Middle frontal gyrus (tissue), 1 donor: Measurements from ENCODE around the gene PSMC2.

ENCODE experiments used
- DNase-seq: peaks from one replicate; pipeline ENCODE4 v3.0.0-alpha.2; 2015; ENCODE audit warnings: low spot score; ENCODE audit errors: extremely low spot score

Gene PSMC2

GRCh38 chr7:103347507-103348267 is at the start of gene PSMC2:
PSMC2 (plus strand) TSS chr7:103347643; CDS start chr7:103347712, 69 bp downstream.
- peak; percentile 78 for DNase-seq

- DNase-seq: no peak
Observed at GRCh38 chr7:103297837-103298179, 49.6 kb upstream of the PSMC2 start.

GRCh38 chr7:103299660-103300059 is 47.8 kb upstream of the PSMC2 start:
- no peak for DNase-seq

- DNase-seq: no peak
Observed at GRCh38 chr7:103301441-103301840, 46.0 kb upstream of the PSMC2 start.

GRCh38 chr7:103307503-103308231 is 39.8 kb upstream of the PSMC2 start:
- DNase-seq: no peak

- no peak for DNase-seq
Observed at GRCh38 chr7:103314852-103315251, 32.6 kb upstream of the PSMC2 start.

- DNase-seq: no peak
Observed at GRCh38 chr7:103316380-103316941, 31.0 kb upstream of the PSMC2 start.

GRCh38 chr7:103317009-103317408 is 30.4 kb upstream of the PSMC2 start:
- DNase-seq: no peak

- no peak for DNase-seq
Observed at GRCh38 chr7:103325744-103326143, 21.7 kb upstream of the PSMC2 start.

- no peak for DNase-seq
Observed at GRCh38 chr7:103336761-103337160, 10.7 kb upstream of the PSMC2 start.

- no peak for DNase-seq
Observed at GRCh38 chr7:103338864-103339263, 8.6 kb upstream of the PSMC2 start.

- DNase-seq: no peak
Observed at GRCh38 chr7:103341466-103341865, 6.0 kb upstream of the PSMC2 start.

- DNase-seq: no peak
Observed at GRCh38 chr7:103343332-103343731, 4.1 kb upstream of the PSMC2 start.

- no peak for DNase-seq
Observed at GRCh38 chr7:103343758-103344452, 3.5 kb upstream of the PSMC2 start.

GRCh38 chr7:103344453-103345149 is 2.8 kb upstream of the PSMC2 start, which contains the start of gene DNAJC2:
DNAJC2 (minus strand) TSS chr7:103344767; CDS start chr7:103344622, 145 bp downstream.
- peak; percentile 86 for DNase-seq

GRCh38 chr7:103346396-103346795 is 1.0 kb upstream of the PSMC2 start:
- DNase-seq: no peak

- no peak for DNase-seq
Observed at GRCh38 chr7:103348452-103348851, 1.0 kb downstream of the PSMC2 start.

- DNase-seq: no peak
Observed at GRCh38 chr7:103348959-103349358, 1.5 kb downstream of the PSMC2 start.

- DNase-seq: no peak
Observed at GRCh38 chr7:103349805-103350204, 2.4 kb downstream of the PSMC2 start.

- DNase-seq: no peak
Observed at GRCh38 chr7:103369432-103369831, 22.0 kb downstream of the PSMC2 start.
